ENCODE measurements around the gene SELPLG. TPM values are rescaled to one million over a fixed set of nuclear protein-coding genes. Genes with fewer than 3 reads are reported as not detected.
A peak's percentile ranks its signal among the peaks of the same experiment; 100 is the strongest.

Gene SELPLG
- polyA plus RNA-seq, 4 donors: 2.2 to 4.7 (median 2.3) TPM

GRCh38 chr12:108606492-108606891 lies 27.2 kb downstream of the SELPLG start:
- DNase-seq (ENCODE audit: low read depth in 4 of 4, low spot score in 3 of 4): no peak

- no peak for DNase-seq (ENCODE audit: low read depth in 4 of 4, low spot score in 3 of 4)
Observed at GRCh38 chr12:108605690-108606406, 27.8 kb downstream of the SELPLG start.

GRCh38 chr12:108605000-108605689 lies 28.5 kb downstream of the SELPLG start:
- no peak for DNase-seq (ENCODE audit: low read depth in 4 of 4, low spot score in 3 of 4)

GRCh38 chr12:108604208-108604941 lies 29.3 kb downstream of the SELPLG start:
- DNase-seq (ENCODE audit: low read depth in 4 of 4, low spot score in 3 of 4): no peak

- DNase-seq (ENCODE audit: low read depth in 4 of 4, low spot score in 3 of 4): no peak
Observed at GRCh38 chr12:108603743-108604142, 30.0 kb downstream of the SELPLG start.

- no peak for DNase-seq (ENCODE audit: low read depth in 4 of 4, low spot score in 3 of 4)
Observed at GRCh38 chr12:108602976-108603704, 30.6 kb downstream of the SELPLG start.

GRCh38 chr12:108602209-108602705 lies 31.4 kb downstream of the SELPLG start:
- DNase-seq (ENCODE audit: low read depth in 4 of 4, low spot score in 3 of 4): no peak

- DNase-seq (ENCODE audit: low read depth in 4 of 4, low spot score in 3 of 4): no peak
Observed at GRCh38 chr12:108600702-108601007, 33.0 kb downstream of the SELPLG start.

- DNase-seq (ENCODE audit: low read depth in 4 of 4, low spot score in 3 of 4): no peak
Observed at GRCh38 chr12:108599948-108600701, 33.6 kb downstream of the SELPLG start.

- no peak for DNase-seq (ENCODE audit: low read depth in 4 of 4, low spot score in 3 of 4)
Observed at GRCh38 chr12:108599541-108599940, 34.2 kb downstream of the SELPLG start.

GRCh38 chr12:108598553-108599250 lies 35.0 kb downstream of the SELPLG start:
- DNase-seq (ENCODE audit: low read depth in 4 of 4, low spot score in 3 of 4): no peak

- DNase-seq (ENCODE audit: low read depth in 4 of 4, low spot score in 3 of 4): peak in 2 of 4 donors; percentile 57
Observed at GRCh38 chr12:108597559-108598471, 35.9 kb downstream of the SELPLG start, which contains the start of gene TMEM119. TMEM119 (minus strand) TSS chr12:108598084; CDS start chr12:108592383, 5,701 bp downstream.

GRCh38 chr12:108596854-108597558 lies 36.7 kb downstream of the SELPLG start:
- DNase-seq (ENCODE audit: low read depth in 4 of 4, low spot score in 3 of 4): no peak

GRCh38 chr12:108595711-108596647 lies 37.7 kb downstream of the SELPLG start:
- no peak for DNase-seq (ENCODE audit: low read depth in 4 of 4, low spot score in 3 of 4)

GRCh38 chr12:108594960-108595710 lies 38.6 kb downstream of the SELPLG start:
- no peak for DNase-seq (ENCODE audit: low read depth in 4 of 4, low spot score in 3 of 4)

Measured in left renal pelvis (tissue), 4 donors.